ENCODE measurements around the gene ZFAND6. TPM values are rescaled to one million over a fixed set of nuclear protein-coding genes. Genes with fewer than 3 reads are reported as not detected.

ZFAND6 gene
- total RNA-seq, 1 donor from 2014 or later = 87.4 TPM

DNA sequence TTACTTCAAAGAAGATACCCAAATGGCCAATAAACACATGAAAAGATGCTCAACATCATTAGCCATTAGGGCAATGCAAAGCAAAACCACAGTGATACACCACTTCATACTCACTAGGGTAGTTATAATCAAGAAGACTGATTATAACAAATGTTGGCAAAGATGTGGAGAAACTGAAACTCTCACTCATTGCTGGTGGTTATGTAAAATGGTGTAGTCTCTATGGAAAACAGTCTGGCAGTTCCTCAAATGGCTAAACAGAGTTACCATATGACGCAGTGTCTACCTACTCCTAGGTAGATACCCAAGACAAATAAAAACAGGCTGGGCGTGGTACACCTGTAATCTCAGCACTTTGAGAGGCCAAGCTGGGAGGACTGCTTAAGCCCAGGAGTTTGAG is 3.5 kb upstream of the ZFAND6 start:
- intact Hi-C loops (cut with DNase I) = loop anchor here (5.0 to 10.0 kb wide), 3 partner anchors 96 to 1269 kb away; partner anchors contain the start of genes FAH and STARD5
- peaks cover 12% of the 10 kb centered on the region for H3K4me1 ChIP-seq
- H3K27me3 ChIP-seq = no peaks in the 10 kb centered on the region
- no peak overlapping the region for H3K27ac ChIP-seq
- H3K9me3 ChIP-seq = no peaks in the 10 kb centered on the region
- no peaks in the 10 kb centered on the region for H3K36me3 ChIP-seq
- DNase-seq (ENCODE audit: extremely low spot score in 2 of 2) = no peak
- no peak overlapping the region for H3K4me3 ChIP-seq
- TF ChIP-seq POLR2AphosphoS5 (IDR thresholded peaks at IDR 0.05; ENCODE audit: insufficient read depth in 1 of 2, low read depth in 1 of 2) (no peak), POLR2A (IDR thresholded peaks at IDR 0.05) (no peak)
- TF ChIP-seq, protein P1, sequence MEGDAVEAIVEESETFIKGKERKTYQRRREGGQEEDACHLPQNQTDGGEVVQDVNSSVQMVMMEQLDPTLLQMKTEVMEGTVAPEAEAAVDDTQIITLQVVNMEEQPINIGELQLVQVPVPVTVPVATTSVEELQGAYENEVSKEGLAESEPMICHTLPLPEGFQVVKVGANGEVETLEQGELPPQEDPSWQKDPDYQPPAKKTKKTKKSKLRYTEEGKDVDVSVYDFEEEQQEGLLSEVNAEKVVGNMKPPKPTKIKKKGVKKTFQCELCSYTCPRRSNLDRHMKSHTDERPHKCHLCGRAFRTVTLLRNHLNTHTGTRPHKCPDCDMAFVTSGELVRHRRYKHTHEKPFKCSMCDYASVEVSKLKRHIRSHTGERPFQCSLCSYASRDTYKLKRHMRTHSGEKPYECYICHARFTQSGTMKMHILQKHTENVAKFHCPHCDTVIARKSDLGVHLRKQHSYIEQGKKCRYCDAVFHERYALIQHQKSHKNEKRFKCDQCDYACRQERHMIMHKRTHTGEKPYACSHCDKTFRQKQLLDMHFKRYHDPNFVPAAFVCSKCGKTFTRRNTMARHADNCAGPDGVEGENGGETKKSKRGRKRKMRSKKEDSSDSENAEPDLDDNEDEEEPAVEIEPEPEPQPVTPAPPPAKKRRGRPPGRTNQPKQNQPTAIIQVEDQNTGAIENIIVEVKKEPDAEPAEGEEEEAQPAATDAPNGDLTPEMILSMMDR (IDR thresholded peaks at IDR 0.05) = no peak

DNA sequence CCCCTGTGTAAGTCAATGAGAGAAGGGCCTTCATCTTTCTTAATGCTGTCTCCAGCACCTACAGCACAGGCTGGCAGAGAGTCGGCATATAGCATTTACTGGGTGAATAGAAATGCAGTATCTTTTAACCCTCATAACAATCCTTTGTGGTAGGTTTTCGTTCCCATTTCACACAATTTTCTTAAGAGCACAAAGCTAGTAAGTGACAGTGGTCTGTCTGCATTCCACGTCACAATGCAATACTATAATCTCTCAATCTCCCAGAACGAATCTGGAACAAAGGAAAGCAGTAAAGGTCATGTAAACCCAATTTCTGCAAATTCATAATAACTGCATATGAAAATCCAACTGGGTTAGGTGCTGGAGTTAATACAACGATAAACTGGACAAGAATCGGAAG is 1.4 kb upstream of the ZFAND6 start:
- no peaks in the 10 kb centered on the region for H3K9me3 ChIP-seq
- peaks cover 22% of the 10 kb centered on the region for H3K4me1 ChIP-seq
- DNase-seq (ENCODE audit: extremely low spot score in 2 of 2) = no peak
- TF ChIP-seq, protein P1 (IDR thresholded peaks at IDR 0.05) = no peak
- no peak for TF ChIP-seq POLR2A (IDR thresholded peaks at IDR 0.05)
- no peak for TF ChIP-seq POLR2AphosphoS5 (IDR thresholded peaks at IDR 0.05; ENCODE audit: insufficient read depth in 1 of 2, low read depth in 1 of 2)
- intact Hi-C loops (cut with DNase I) = loop anchor here (5.0 to 10.0 kb wide), 3 partner anchors 94 to 1267 kb away; partner anchors contain the start of genes FAH and STARD5
- H3K27me3 ChIP-seq = no peaks in the 10 kb centered on the region
- no peak overlapping the region for H3K27ac ChIP-seq
- H3K36me3 ChIP-seq = no peaks in the 10 kb centered on the region
- H3K4me3 ChIP-seq = no peak overlapping the region

DNA sequence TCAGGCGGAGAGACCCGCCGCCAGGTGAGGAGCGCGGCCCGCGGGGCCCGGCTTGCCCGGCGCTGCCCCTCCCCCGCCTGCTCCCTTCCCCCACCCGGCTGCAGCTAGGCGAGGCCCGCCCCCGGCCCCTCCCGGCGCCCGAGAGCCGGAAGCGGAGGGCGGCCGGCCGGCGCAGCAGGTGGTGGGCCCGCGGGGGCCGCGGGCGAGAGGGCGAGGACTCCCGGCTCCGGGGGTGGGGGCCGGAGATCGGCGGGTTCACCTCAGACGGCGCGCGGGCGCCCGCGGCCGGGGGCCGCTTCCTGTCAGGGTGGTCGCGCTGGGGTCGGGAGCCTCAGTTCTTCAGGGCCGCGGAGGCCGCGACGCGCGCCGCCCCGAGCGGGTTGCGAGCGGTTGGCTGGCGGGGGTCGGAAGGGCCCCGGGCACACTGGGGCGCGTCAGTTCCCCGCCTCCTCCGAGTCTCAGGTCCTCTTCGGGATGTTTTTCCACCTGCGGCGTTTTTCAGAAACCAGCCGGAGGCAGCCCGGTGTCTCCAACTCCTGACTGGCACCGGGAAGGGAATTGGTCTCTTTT is 395 bp downstream of the ZFAND6 start:
- TF ChIP-seq POLR2AphosphoS5 (IDR thresholded peaks at IDR 0.05; ENCODE audit: insufficient read depth in 1 of 2, low read depth in 1 of 2) (no peak), POLR2A (IDR thresholded peaks at IDR 0.05) (no peak)
- TF ChIP-seq, protein P1 (IDR thresholded peaks at IDR 0.05) = no peak
- no peak for DNase-seq (ENCODE audit: extremely low spot score in 2 of 2)
- Histone ChIP-seq H3K9me3 (no peaks in the 10 kb centered on the region), H3K36me3 (no peaks in the 10 kb centered on the region), H3K4me3 (peak overlapping the region; percentile 81 to 82), H3K27ac (peak overlapping the region; percentile 97), H3K27me3 (no peaks in the 10 kb centered on the region), H3K4me1 (peaks cover 26% of the 10 kb centered on the region)
- intact Hi-C loops (cut with DNase I) = loop anchor here (5.0 to 10.0 kb wide), 3 partner anchors 92 to 1265 kb away; partner anchors contain the start of genes FAH and STARD5

DNA sequence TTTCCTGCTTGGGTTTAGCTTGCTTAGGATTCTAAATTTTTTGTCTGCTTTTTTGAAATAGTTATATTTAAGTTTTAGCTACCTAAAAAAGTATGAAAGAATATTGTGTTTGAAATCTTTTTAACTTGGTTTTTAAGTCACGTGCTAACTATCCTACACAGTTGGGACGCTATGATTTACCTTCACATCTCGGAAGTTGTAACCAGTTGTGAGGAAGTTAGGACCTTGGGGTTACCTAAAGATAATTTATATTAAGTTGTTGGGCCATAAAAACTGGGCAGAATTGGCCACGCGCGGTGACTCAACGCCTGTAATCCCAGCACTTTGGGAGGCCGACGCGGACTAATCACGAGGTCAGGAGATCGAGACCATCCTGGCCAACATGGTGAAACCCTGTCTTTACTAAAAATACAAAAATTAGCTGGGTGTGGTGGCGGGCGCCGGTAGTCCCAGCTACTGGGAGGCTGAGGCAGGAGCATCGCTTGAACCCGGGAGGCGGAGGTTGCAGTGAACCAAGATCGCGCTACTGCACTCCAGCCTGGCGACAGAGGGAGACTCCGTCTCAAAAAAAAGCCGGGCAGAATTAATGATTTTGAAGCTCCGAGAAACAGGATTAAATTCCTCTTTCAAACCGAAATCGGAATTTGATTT is 1.0 kb downstream of the ZFAND6 start:
- H3K27ac ChIP-seq = peak overlapping the region; percentile 97
- TF ChIP-seq POLR2A (IDR thresholded peaks at IDR 0.05) = no peak
- peak; percentile 16 to 49 for TF ChIP-seq POLR2AphosphoS5 (IDR thresholded peaks at IDR 0.05; ENCODE audit: insufficient read depth in 1 of 2, low read depth in 1 of 2)
- TF ChIP-seq, protein P1 (IDR thresholded peaks at IDR 0.05) = no peak
- H3K9me3 ChIP-seq = no peaks in the 10 kb centered on the region
- DNase-seq (ENCODE audit: extremely low spot score in 2 of 2) = no peak
- H3K4me3 ChIP-seq = peak overlapping the region; percentile 81 to 82
- intact Hi-C loops (cut with DNase I) = no loop called here
- H3K27me3 ChIP-seq = no peaks in the 10 kb centered on the region
- H3K4me1 ChIP-seq = peaks cover 26% of the 10 kb centered on the region
- H3K36me3 ChIP-seq = no peaks in the 10 kb centered on the region

DNA sequence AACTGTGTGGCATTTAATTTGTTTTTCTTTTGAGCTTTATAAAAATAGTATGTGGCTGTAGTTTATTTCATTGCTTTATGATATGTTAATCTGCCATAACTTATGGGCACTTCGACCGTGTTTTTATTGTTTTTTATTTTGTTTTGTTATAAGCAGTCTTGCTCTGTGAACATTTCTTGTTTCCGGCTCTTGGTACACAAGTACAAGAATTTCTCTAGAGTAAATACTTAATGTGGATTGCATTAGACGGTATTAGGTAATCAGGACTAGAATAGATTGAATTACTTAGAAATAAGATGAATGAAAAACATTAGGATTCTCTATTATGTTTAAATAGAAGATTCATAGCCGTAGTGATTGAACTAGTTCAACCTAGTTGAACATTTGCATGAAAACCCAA is 2.1 kb downstream of the ZFAND6 start:
- H3K27me3 ChIP-seq = no peaks in the 10 kb centered on the region
- H3K27ac ChIP-seq = no peak overlapping the region
- no peaks in the 10 kb centered on the region for H3K9me3 ChIP-seq
- H3K4me1 ChIP-seq = peaks cover 26% of the 10 kb centered on the region
- no peak for DNase-seq (ENCODE audit: extremely low spot score in 2 of 2)
- no peaks in the 10 kb centered on the region for H3K36me3 ChIP-seq
- H3K4me3 ChIP-seq = no peak overlapping the region
- intact Hi-C loops (cut with DNase I) = no loop called here
- TF ChIP-seq, protein P1 (IDR thresholded peaks at IDR 0.05) = no peak
- no peak for TF ChIP-seq POLR2AphosphoS5 (IDR thresholded peaks at IDR 0.05; ENCODE audit: insufficient read depth in 1 of 2, low read depth in 1 of 2)
- TF ChIP-seq POLR2A (IDR thresholded peaks at IDR 0.05) = no peak

All from vagina (tissue), 2 donors.